ENCODE measurements around the gene ADGRL3.

DNA sequence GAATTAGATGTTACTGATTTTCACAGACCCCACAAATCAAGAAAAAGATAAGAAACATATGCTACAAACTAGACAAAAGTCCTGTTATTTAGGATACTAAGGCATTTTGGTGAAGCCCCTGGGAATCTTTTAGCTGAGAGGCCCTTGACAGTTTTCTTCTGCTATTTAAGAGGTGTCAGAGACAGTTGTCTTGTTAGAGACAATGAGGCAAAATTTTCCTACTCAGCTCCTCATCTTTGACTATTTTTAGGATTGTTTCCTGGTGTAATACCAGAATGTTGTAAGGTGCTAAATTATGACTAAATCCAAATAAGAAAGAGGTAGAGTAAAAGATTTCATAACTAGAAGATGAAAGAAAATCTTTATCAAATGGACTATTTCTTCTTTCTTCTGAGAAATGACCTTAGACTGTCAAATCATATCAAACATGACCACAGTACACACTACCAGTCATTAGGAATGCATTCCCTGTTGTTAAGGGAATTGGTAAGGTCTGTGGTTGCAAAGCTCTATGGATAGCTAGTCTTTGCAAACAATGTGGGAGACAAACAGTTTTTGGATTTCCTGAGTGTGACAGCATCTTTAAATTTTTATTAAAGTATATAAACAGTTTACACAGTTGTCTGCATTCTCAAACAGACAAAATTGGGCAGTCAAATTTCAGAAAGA, 926.1 kb downstream of the ADGRL3 start:
- TF ChIP-seq, protein P1, sequence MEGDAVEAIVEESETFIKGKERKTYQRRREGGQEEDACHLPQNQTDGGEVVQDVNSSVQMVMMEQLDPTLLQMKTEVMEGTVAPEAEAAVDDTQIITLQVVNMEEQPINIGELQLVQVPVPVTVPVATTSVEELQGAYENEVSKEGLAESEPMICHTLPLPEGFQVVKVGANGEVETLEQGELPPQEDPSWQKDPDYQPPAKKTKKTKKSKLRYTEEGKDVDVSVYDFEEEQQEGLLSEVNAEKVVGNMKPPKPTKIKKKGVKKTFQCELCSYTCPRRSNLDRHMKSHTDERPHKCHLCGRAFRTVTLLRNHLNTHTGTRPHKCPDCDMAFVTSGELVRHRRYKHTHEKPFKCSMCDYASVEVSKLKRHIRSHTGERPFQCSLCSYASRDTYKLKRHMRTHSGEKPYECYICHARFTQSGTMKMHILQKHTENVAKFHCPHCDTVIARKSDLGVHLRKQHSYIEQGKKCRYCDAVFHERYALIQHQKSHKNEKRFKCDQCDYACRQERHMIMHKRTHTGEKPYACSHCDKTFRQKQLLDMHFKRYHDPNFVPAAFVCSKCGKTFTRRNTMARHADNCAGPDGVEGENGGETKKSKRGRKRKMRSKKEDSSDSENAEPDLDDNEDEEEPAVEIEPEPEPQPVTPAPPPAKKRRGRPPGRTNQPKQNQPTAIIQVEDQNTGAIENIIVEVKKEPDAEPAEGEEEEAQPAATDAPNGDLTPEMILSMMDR (IDR thresholded peaks at IDR 0.05), result no peak
- no peak for TF ChIP-seq POLR2A (IDR thresholded peaks at IDR 0.05)
